ENCODE data around the gene SLC2A3. TPM values are rescaled to one million over a fixed set of nuclear protein-coding genes. Genes with fewer than 3 reads are reported as not detected.

Gene SLC2A3
- total and polyA plus RNA-seq, 4 donors: 2.1 to 20.6 (median 7.0) TPM

DNA sequence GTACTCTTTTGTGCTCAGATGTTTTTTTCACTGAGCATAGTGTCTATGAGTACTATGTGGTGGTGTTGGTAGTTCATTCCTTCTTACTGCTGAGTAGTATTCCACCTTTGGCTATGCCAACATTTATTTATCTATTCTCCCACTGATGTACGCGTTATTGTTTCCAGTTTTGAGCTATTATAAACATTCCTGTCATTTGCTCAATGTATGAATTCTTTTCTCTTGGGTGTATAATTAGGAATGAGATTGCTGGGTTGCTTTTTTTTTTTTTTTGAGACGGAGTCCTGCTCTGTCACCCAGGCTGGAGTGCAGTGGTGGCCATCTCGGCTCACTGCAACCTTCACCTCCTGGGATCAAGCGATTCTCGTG lies 37.5 kb upstream of the SLC2A3 start:
- Histone ChIP-seq H3K27me3 (ENCODE audit: control insufficient read depth in 4 of 4, insufficient read depth in 4 of 4, low read length in 3 of 4) (peaks cover 0 to 5% (median 1%) of the 10 kb centered on the region in 4 donors), H3K36me3 (ENCODE audit: control insufficient read depth in 4 of 4, insufficient read depth in 3 of 4, low read depth in 1 of 4, low read length in 3 of 4) (no peaks in the 10 kb centered on the region), H3K9ac (ENCODE audit: low read depth in 1 of 2, low read length in 2 of 2) (no peak overlapping the region), H3K9me3 (ENCODE audit: control insufficient read depth in 4 of 4, low read length in 3 of 4) (no peaks in the 10 kb centered on the region), H3K4me3 (ENCODE audit: low read depth in 1 of 3, low read length in 3 of 3) (no peak overlapping the region), H3K4me1 (ENCODE audit: control insufficient read depth in 4 of 4, insufficient read depth in 4 of 4, low read length in 3 of 4) (peaks cover 0 to 7% (median under 1%) of the 10 kb centered on the region in 4 donors), H3K27ac (ENCODE audit: low read depth in 1 of 2, low read length in 2 of 2) (no peak overlapping the region)
- WGBS: 88% methylated on average over 6 of the region's 6 CpGs
- TF ChIP-seq, protein P1, sequence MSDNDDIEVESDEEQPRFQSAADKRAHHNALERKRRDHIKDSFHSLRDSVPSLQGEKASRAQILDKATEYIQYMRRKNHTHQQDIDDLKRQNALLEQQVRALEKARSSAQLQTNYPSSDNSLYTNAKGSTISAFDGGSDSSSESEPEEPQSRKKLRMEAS (IDR thresholded peaks at IDR 0.05): no peak
- TF ChIP-seq YY1 (IDR thresholded peaks at IDR 0.05) (no peak), GABPA (IDR thresholded peaks at IDR 0.05 in 1 of 2, conservative IDR thresholded peaks at IDR 0.05 in 1 of 2) (no peak), SP1 (IDR thresholded peaks at IDR 0.05) (no peak), RXRA (IDR thresholded peaks at IDR 0.05) (no peak), TAF1 (conservative IDR thresholded peaks at IDR 0.05) (no peak), RAD21 (IDR thresholded peaks at IDR 0.05) (no peak), NR2F2 (IDR thresholded peaks at IDR 0.05) (no peak), EGR1 (IDR thresholded peaks at IDR 0.05; ENCODE audit: low read depth in 2 of 2) (no peak), FOXA2 (IDR thresholded peaks at IDR 0.05) (no peak), HNF4G (IDR thresholded peaks at IDR 0.05) (no peak), HNF4A (conservative IDR thresholded peaks at IDR 0.05) (no peak), JUND (IDR thresholded peaks at IDR 0.05) (no peak), FOXA1 (IDR thresholded peaks at IDR 0.05) (no peak)
- TF ChIP-seq, protein P2, sequence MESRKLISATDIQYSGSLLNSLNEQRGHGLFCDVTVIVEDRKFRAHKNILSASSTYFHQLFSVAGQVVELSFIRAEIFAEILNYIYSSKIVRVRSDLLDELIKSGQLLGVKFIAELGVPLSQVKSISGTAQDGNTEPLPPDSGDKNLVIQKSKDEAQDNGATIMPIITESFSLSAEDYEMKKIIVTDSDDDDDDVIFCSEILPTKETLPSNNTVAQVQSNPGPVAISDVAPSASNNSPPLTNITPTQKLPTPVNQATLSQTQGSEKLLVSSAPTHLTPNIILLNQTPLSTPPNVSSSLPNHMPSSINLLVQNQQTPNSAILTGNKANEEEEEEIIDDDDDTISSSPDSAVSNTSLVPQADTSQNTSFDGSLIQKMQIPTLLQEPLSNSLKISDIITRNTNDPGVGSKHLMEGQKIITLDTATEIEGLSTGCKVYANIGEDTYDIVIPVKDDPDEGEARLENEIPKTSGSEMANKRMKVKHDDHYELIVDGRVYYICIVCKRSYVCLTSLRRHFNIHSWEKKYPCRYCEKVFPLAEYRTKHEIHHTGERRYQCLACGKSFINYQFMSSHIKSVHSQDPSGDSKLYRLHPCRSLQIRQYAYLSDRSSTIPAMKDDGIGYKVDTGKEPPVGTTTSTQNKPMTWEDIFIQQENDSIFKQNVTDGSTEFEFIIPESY (IDR thresholded peaks at IDR 0.05): no peak
- TF ChIP-seq, protein P3, sequence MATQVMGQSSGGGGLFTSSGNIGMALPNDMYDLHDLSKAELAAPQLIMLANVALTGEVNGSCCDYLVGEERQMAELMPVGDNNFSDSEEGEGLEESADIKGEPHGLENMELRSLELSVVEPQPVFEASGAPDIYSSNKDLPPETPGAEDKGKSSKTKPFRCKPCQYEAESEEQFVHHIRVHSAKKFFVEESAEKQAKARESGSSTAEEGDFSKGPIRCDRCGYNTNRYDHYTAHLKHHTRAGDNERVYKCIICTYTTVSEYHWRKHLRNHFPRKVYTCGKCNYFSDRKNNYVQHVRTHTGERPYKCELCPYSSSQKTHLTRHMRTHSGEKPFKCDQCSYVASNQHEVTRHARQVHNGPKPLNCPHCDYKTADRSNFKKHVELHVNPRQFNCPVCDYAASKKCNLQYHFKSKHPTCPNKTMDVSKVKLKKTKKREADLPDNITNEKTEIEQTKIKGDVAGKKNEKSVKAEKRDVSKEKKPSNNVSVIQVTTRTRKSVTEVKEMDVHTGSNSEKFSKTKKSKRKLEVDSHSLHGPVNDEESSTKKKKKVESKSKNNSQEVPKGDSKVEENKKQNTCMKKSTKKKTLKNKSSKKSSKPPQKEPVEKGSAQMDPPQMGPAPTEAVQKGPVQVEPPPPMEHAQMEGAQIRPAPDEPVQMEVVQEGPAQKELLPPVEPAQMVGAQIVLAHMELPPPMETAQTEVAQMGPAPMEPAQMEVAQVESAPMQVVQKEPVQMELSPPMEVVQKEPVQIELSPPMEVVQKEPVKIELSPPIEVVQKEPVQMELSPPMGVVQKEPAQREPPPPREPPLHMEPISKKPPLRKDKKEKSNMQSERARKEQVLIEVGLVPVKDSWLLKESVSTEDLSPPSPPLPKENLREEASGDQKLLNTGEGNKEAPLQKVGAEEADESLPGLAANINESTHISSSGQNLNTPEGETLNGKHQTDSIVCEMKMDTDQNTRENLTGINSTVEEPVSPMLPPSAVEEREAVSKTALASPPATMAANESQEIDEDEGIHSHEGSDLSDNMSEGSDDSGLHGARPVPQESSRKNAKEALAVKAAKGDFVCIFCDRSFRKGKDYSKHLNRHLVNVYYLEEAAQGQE (IDR thresholded peaks at IDR 0.05): no peak
- TF ChIP-seq, protein P4, sequence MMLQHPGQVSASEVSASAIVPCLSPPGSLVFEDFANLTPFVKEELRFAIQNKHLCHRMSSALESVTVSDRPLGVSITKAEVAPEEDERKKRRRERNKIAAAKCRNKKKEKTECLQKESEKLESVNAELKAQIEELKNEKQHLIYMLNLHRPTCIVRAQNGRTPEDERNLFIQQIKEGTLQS (IDR thresholded peaks at IDR 0.05): no peak
- TF ChIP-seq, protein P5, sequence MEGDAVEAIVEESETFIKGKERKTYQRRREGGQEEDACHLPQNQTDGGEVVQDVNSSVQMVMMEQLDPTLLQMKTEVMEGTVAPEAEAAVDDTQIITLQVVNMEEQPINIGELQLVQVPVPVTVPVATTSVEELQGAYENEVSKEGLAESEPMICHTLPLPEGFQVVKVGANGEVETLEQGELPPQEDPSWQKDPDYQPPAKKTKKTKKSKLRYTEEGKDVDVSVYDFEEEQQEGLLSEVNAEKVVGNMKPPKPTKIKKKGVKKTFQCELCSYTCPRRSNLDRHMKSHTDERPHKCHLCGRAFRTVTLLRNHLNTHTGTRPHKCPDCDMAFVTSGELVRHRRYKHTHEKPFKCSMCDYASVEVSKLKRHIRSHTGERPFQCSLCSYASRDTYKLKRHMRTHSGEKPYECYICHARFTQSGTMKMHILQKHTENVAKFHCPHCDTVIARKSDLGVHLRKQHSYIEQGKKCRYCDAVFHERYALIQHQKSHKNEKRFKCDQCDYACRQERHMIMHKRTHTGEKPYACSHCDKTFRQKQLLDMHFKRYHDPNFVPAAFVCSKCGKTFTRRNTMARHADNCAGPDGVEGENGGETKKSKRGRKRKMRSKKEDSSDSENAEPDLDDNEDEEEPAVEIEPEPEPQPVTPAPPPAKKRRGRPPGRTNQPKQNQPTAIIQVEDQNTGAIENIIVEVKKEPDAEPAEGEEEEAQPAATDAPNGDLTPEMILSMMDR (IDR thresholded peaks at IDR 0.05; ENCODE audit: low read depth, low read length, missing input control): no peak
- DNase-seq (ENCODE audit: low spot score): no peak

All from liver (tissue), 9 donors.